ENCODE results near the gene GAS2L3.
A peak's percentile ranks its signal among the peaks of the same experiment; 100 is the strongest.
"Not testable (repeated sequence)": the region's sequence is repeated elsewhere in the genome, so short reads cannot be mapped to it uniquely, and the experiment has no call there.

Gene GAS2L3

GRCh38 chr12:100573292-100574186, at the start of gene GAS2L3:
TSS of gene GAS2L3 (plus strand) at chr12:100573684. CDS start at chr12:100594905, 21,221 bp downstream.
- peak; percentile 75 for DNase-seq

GRCh38 chr12:100528034-100528433, 45.5 kb upstream of the GAS2L3 start:
- no peak for DNase-seq

GRCh38 chr12:100528471-100529127, 44.9 kb upstream of the GAS2L3 start:
- DNase-seq: no peak

- no peak for DNase-seq
Observed at GRCh38 chr12:100529756-100530350, 43.6 kb upstream of the GAS2L3 start.

GRCh38 chr12:100533376-100533775, 40.1 kb upstream of the GAS2L3 start:
- no peak for DNase-seq

- no peak for DNase-seq
Observed at GRCh38 chr12:100534625-100535227, 38.8 kb upstream of the GAS2L3 start.

- DNase-seq: no peak
Observed at GRCh38 chr12:100539202-100539601, 34.3 kb upstream of the GAS2L3 start.

GRCh38 chr12:100544165-100544564, 29.3 kb upstream of the GAS2L3 start:
- no peak for DNase-seq

GRCh38 chr12:100545092-100545491, 28.4 kb upstream of the GAS2L3 start:
- DNase-seq: no peak

- DNase-seq: no peak
Observed at GRCh38 chr12:100553936-100554335, 19.5 kb upstream of the GAS2L3 start.

- DNase-seq: peak; percentile 12
Observed at GRCh38 chr12:100554608-100555077, 18.8 kb upstream of the GAS2L3 start.

- no peak for DNase-seq
Observed at GRCh38 chr12:100555722-100556121, 17.8 kb upstream of the GAS2L3 start.

GRCh38 chr12:100557357-100557756, 16.1 kb upstream of the GAS2L3 start:
- no peak for DNase-seq

GRCh38 chr12:100559261-100559660, 14.2 kb upstream of the GAS2L3 start:
- not testable (repeated sequence) for DNase-seq

GRCh38 chr12:100564090-100564489, 9.4 kb upstream of the GAS2L3 start:
- DNase-seq: no peak

- DNase-seq: no peak
Observed at GRCh38 chr12:100564905-100565467, 8.5 kb upstream of the GAS2L3 start.

- DNase-seq: no peak
Observed at GRCh38 chr12:100565987-100566545, 7.4 kb upstream of the GAS2L3 start.

- DNase-seq: no peak
Observed at GRCh38 chr12:100566887-100567637, 6.4 kb upstream of the GAS2L3 start.

GRCh38 chr12:100567945-100568344, 5.5 kb upstream of the GAS2L3 start:
- no peak for DNase-seq

- no peak for DNase-seq
Observed at GRCh38 chr12:100572184-100572583, 1.3 kb upstream of the GAS2L3 start.

- no peak for DNase-seq
Observed at GRCh38 chr12:100574187-100575074, 947 bp downstream of the GAS2L3 start.
